Esophagus (tissue), 2 donors: ENCODE results near the gene ITM2B. TPM values are rescaled to one million over a fixed set of nuclear protein-coding genes. Genes with fewer than 3 reads are reported as not detected.

Experiments
- H3K27ac ChIP-seq, 2 donors: one replicate each; pipeline ENCODE4 v1.5.1; 2013; ENCODE audit warnings: low read depth in 2 of 2, mild to moderate bottlenecking in 2 of 2, inconsistent platforms in 1 of 2, low read length in 1 of 2, moderate library complexity in 1 of 2
- H3K27me3 ChIP-seq, 2 donors: one replicate each; pipeline ENCODE4 v1.6.1; 2013; ENCODE audit warnings: low read length in 2 of 2, control low read depth in 1 of 2, mild to moderate bottlenecking in 1 of 2; ENCODE audit not compliant: insufficient read depth in 2 of 2, control insufficient read depth in 1 of 2
- H3K36me3 ChIP-seq, 2 donors: one replicate each; pipeline ENCODE4 v1.6.1; 2013; ENCODE audit warnings: low read length in 1 of 2; ENCODE audit not compliant: control insufficient read depth in 2 of 2, insufficient read depth in 2 of 2
- H3K4me1 ChIP-seq, 2 donors: one replicate each; pipeline ENCODE4 v1.6.1; 2013; ENCODE audit warnings: low read length in 1 of 2; ENCODE audit not compliant: control insufficient read depth in 2 of 2, insufficient read depth in 2 of 2
- H3K4me3 ChIP-seq, 2 donors: one replicate each; pipeline ENCODE4 v1.5.1; 2013; ENCODE audit warnings: low read length in 2 of 2, mild to moderate bottlenecking in 2 of 2, low read depth in 1 of 2, moderate library complexity in 1 of 2
- H3K9me3 ChIP-seq, 2 donors: one replicate each; pipeline ENCODE4 v1.6.1; 2013; ENCODE audit warnings: mild to moderate bottlenecking in 2 of 2, low read depth in 1 of 2, low read length in 1 of 2, moderate library complexity in 1 of 2; ENCODE audit not compliant: control insufficient read depth in 2 of 2, insufficient read depth in 1 of 2
- WGBS, 2 donors: extraction: QIAGEN DNeasy Blood & Tissue Kit; methylation state at CpG; one replicate each; pipeline ENCODE4 v1.1.7; 2013; 5-methylcytosine and 5-hydroxymethylcytosine counted together
- polyA plus RNA-seq, 2 donors: library from polyadenylated mRNA; stranded (reverse); fragments of 200-250 nt; gene quantifications; one replicate each; pipeline ENCODE4 v1.2.3, GENCODE V29; 2013
- donor health status: healthy with polysubstance abuse.
- donor health status: Bipolar disorder and iron deficiency.

The ITM2B gene
- polyA plus RNA-seq, 2 donors, result 340 to 473 TPM

- Histone ChIP-seq H3K27ac (no peak overlapping the region), H3K27me3 (no peaks in the 10 kb centered on the region), H3K4me1 (no peaks in the 10 kb centered on the region), H3K4me3 (no peak overlapping the region), H3K36me3 (peaks cover 0 to 24% of the 10 kb centered on the region in 2 donors), H3K9me3 (peaks cover 0 to 12% of the 10 kb centered on the region in 2 donors)
- WGBS, 2 donors, result 91 to 93% methylated on average over 43 of the region's 43 CpGs
Measured at GRCh38 chr13:48316826-48317510, 84.0 kb downstream of the ITM2B start.

GRCh38 chr13:48317511-48318376 is 84.7 kb downstream of the ITM2B start:
- Histone ChIP-seq H3K36me3 (peaks cover 0 to 24% of the 10 kb centered on the region in 2 donors), H3K4me1 (no peaks in the 10 kb centered on the region), H3K9me3 (peaks cover 0 to 12% of the 10 kb centered on the region in 2 donors), H3K4me3 (no peak overlapping the region), H3K27ac (no peak overlapping the region), H3K27me3 (no peaks in the 10 kb centered on the region)
- WGBS, 2 donors, result 84 to 86% methylated on average over 41 of the region's 41 CpGs

GRCh38 chr13:48318377-48318811 is 85.4 kb downstream of the ITM2B start:
- Histone ChIP-seq H3K4me1 (no peaks in the 10 kb centered on the region), H3K27me3 (no peaks in the 10 kb centered on the region), H3K4me3 (no peak overlapping the region), H3K27ac (no peak overlapping the region), H3K36me3 (peaks cover 0 to 24% of the 10 kb centered on the region in 2 donors), H3K9me3 (peaks cover 0 to 12% of the 10 kb centered on the region in 2 donors)
- 81 to 83% methylated on average over 28 of the region's 28 CpGs for WGBS, 2 donors

- no peaks in the 10 kb centered on the region for H3K4me1 ChIP-seq
- no peaks in the 10 kb centered on the region for H3K27me3 ChIP-seq
- H3K4me3 ChIP-seq, result no peak overlapping the region
- WGBS, 2 donors, result 71 to 75% methylated on average over 47 of the region's 47 CpGs
- H3K9me3 ChIP-seq, result peaks cover 0 to 12% of the 10 kb centered on the region in 2 donors
- peaks cover 0 to 24% of the 10 kb centered on the region in 2 donors for H3K36me3 ChIP-seq
- no peak overlapping the region for H3K27ac ChIP-seq
Measured at GRCh38 chr13:48318821-48319511, 86.0 kb downstream of the ITM2B start.

Other genes with a start within 250 kb of the ITM2B start
- gene SUCLA2, start 231.9 kb upstream of the ITM2B start, polyA plus RNA-seq, result 10 to 100 TPM; 18.4 to 32.8 TPM
- 10 to 100 TPM; 16.8 to 16.9 TPM for gene NUDT15, start 195.5 kb upstream of the ITM2B start, polyA plus RNA-seq
- 10 to 100 TPM; 48.9 to 49.7 TPM for gene MED4, start 138.1 kb upstream of the ITM2B start, polyA plus RNA-seq
- gene RB1, start 70.5 kb downstream of the ITM2B start, polyA plus RNA-seq, result 10 to 100 TPM; 15.5 to 17.4 TPM
- 10 to 100 TPM; 57.6 to 87.5 TPM for gene LPAR6, start 179.9 kb downstream of the ITM2B start, polyA plus RNA-seq